Endometrial microvascular endothelial cells (primary cell): ENCODE results near the gene SLC48A1. TPM values are rescaled to one million over a fixed set of nuclear protein-coding genes. Genes with fewer than 3 reads are reported as not detected.

Source experiments
- in situ Hi-C: cut with HindIII; loops from 2 replicates; pipeline ENCODE4 v1.10.0; 2017; ENCODE audit warnings: low sequenced_read_pairs, low pct_unique_long_range_greater_than_20kb; ENCODE audit errors: inconsistent ontology term
- total RNA-seq: library from RNA; depleted of rRNA; stranded (reverse); fragments of >200 nt; gene quantifications from one replicate; pipeline ENCODE4 v1.2.3, GENCODE V29; 2015; ENCODE audit errors: inconsistent ontology term

The SLC48A1 gene
- total RNA-seq, 1 donor from 2014 or later, result 18.5 TPM

DNA sequence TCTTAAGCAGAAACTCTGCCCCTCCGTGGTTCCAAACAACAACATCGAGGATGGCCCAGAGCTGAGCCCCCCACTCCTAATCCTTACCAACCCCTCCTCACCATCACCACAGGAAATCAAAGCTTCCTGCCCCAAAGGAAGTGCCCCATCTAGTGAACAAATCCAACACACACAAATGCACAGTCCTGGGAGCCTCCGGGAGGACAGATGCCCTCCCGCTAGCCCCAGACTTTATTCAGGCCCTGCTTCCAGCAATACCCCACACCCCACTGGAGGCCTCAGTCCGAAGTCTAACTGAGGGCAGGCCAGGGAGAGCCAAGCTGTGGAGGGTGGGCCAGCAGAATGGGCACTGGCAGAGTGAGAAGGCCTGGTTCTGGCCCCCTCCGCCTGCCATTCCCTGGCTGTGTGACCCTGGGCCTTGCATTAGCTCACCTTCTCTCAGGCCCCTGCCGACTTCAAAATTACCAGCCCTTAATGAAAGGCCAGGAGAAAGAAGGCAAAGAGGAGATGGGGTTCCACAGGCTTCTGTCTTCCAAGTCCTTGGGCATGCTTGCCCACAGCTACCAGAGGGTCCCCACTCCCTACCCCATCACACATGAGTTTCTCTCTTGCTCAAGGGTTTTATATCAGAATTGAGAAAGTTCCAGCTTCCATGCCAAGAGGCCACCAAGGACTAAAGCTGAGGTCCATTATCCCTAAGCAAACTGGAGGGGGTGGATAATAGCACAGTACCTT is 44.4 kb downstream of the SLC48A1 start:
- in situ Hi-C loops, result no loop called here

DNA sequence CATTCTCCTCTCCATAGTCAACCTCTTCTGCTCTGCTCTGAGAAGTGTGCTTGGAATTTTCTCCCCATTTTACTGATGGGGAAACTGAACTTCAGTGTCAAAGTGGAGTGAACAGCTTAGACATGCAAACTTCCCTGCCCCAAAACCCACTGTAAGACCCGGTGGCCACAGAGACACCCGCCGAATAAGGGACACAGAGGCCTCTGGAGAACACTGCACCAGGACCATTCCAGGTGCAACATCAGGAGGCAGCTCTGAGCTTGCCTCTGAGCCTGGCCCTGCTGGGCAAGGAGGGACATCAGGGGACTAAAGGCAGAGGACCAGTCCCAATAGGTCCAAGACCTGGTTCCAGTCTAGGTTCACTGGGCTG is 45.0 kb downstream of the SLC48A1 start:
- in situ Hi-C loops, result no loop called here

DNA sequence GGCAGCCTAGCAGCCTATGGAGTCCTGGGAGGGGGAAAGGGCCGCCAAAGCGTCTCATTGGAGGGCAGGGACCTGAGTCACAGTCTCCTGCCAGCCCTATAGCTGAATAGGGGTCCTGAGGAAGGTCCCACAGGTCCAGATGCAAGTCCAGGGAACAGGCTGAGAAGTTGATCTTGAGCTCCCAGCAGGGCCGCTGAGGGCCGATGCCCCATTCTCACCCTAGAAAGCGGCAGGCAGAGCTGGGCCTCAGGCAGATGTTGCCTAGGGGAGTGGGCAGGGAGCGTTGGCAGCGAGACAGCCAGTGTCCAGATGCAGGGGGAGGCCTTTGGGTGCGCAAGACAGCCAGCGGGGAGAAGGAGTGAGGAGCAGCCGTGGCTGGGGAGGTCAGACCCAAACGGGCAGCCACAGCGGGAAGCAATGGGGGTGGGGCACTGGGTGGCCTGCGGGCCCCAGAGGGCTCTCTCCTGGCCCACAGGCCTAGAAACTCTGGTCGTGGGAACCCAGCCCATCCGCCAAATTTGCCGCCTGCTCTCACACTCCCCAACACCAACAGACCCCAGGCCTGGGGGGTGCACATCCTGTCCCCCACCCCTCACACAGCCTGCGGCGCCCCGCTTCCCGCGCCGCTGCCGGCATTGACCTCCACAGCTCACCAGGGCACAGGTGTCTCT is 45.6 kb downstream of the SLC48A1 start:
- in situ Hi-C loops, result no loop called here

DNA sequence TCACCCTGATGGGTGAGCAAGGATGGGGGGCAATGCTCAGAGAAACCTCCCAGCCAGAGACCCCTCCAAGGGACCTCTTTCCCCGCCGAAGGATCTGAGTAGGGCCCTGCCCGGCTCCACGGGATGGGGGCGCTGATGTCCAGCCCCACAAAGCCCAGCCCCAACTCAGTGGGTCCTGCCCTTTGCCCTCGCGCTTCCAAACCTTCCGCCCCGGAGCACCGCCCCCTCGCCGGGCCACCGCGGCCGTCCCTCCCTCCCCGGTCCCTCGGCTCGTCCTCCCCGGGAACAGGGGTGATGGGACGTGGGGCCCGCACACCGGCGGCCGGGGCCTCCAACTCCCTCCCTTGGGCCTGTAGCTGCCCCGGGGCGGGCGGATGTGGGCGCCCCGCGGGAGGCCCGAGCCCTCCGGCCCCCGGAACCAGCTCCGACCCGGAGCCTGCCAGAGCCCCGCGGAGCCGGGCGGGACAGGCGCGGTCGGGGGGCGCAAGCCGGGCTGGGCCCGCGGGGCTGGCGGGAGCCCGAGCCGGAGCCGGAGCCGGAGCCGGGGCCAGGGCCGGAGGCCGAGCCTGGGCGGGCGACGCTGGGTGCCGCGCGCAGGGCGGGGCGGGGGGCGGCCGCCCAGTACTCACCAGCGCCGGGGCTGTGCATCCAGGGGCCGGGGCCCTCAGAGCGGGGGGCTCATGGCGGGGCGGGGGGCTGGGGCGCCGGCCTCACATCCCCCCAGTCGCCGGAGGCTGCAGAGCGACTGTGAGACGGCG is 46.3 kb downstream of the SLC48A1 start:
- in situ Hi-C loops, result no loop called here

DNA sequence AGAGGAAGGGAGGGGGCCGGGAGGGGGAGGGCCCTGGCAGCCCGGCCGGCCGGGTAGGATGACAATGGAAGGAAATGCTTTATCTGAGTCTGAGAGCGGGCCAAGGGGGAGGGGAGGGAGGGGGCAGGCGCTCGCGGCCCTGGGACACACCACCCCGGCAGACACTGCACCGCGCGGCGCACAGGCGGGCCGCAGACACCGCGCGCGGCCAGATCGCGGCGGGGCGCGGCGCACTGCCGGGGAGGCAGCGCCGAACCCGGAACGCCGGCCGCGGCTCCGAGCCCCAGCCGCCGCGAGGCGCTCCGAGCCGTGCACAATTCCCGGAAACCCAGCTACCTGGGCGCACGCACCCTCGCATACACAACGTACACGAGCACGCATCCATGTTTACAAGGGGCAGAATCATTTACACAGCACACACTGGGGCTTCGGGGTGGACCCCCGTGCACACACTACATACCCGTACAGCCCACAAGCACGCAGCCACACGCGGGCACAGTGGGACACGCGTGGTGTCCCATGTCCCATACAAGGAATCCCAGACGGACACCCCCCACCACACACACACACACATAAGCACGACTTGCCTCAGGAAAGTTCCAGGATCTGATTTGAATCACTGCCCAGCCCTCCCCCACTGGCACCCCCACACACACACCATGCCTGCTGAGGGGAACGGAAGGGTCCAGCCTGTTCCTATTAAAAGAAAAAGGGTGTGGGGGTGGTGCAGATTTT is 47.0 kb downstream of the SLC48A1 start, which contains the start of gene HDAC7:
HDAC7 (minus strand) TSS at position 8 of the 735 bp plus-strand sequence. CDS start 118 bp downstream, outside the sequence.
- in situ Hi-C loops, result no loop called here

DNA sequence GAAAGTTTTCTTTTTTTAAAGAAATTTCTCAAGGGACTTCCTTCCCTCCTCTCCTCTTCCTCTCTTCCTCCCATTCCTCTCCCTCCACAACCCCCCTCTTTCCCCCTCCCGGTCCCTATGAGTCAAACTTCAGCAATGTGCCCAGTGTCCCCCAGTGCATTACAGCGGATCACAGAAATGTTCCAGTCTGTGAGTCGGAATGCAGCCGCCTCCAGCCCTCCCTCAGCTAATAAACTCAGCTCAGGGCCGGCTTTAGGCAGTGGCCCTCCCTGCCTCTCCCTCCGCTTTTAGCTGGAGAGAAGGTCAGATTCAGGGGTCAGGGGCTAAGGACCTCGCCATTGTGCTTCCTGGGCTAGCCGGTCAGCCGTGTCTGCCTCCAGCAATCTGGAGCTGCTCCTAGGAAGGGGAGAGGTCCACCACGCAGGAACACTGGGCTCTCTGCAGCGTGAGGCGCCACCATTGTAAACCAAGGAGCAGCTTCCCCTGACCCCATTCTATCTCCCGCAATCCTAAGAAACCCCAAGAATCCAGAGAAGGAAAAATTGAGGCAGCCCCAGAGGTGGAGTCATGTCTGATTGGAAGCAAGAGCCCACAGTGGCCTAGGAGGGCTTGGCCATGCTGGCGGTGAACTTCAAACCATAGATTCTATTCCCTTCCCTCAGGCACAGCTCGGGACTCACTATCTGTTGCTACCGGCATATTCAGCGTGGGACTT is 47.8 kb downstream of the SLC48A1 start:
- in situ Hi-C loops, result no loop called here

DNA sequence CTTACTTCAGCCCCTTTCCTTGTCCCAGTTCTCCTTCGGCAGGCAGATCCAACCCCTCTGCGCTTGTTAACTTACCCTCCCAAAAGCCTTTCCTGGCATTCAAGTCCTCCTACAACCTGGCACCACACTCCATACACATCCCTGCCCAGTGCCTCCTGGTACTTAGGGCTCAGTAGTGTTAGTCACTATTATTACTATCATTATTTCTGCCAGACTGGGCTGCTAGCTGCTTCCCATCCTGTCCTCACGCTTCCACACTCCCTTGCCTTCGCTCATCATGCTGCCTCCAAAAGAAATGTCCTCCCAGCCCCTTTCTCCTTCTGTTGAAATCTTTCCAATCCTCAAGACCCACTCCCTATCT is 48.3 kb downstream of the SLC48A1 start:
- in situ Hi-C loops, result no loop called here

DNA sequence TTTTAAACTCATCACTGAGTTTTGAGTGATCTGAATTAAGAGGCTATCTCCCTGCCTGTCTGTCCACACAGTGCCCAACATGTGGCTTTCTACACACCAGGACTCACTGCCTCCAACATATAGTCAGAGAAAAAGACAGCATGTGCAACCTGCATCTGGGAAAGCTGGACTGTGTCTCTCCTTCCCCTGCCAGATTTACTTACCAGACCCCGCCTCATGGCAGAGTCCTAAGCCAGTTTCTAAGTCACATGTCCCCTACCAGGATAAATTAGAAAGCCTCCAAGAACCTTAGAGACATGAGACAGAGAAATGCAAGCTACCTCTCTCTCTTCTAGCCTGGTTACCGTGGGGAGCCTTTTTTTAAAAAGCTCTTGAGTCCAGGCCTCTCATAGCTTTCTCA is 49.4 kb downstream of the SLC48A1 start:
- in situ Hi-C loops, result no loop called here

DNA sequence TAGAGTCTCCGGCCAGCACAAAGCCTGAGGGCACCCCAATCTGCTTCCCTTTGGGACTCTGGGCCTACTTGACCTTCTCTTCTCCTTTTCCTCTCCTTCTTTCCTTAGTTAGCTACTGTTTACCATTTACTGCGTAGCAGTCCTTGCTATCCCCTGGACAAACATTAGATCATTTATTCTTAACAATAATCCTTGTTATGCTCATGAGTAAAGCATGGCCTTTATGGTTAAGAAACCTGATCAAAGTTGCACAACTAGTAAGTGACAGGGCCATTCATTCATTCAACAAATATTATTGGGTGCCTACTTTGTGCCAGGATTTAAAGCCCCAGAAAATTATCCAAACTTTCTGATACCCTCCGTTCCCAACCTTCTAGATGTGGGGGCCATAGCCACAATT is 49.8 kb downstream of the SLC48A1 start:
- in situ Hi-C loops, result no loop called here

DNA sequence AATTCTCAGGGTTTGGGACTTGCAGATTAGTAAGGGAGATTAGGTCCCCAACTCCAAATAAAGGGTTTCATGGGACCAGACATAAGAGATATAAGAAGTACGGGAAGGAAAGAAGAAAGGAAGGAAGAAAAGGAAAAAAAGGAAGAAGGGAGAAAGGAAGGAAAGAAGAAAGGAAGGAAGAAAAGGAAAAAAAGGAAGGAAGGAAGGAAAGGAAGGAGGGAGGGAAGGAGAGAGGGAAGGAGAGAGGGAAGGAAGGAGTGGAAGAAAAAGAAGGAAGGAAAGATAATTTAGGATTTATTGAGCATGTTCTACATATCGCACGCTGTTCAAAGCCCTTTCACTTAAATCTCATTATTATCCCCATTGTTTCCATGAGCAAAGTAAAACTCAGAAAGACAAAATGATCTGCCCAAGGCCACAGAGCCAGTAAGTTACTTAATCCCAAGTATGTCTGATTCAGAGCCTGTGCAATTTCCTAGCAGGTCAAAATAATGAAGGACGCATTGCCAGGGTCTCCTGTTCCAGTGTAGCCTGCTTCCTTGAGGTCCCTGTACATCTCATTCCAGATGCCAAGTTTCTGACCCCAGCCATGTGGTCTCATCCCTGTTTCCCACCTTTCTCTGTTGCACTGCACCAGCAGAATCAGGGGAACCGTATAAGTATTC is 50.5 kb downstream of the SLC48A1 start:
- in situ Hi-C loops, result no loop called here

DNA sequence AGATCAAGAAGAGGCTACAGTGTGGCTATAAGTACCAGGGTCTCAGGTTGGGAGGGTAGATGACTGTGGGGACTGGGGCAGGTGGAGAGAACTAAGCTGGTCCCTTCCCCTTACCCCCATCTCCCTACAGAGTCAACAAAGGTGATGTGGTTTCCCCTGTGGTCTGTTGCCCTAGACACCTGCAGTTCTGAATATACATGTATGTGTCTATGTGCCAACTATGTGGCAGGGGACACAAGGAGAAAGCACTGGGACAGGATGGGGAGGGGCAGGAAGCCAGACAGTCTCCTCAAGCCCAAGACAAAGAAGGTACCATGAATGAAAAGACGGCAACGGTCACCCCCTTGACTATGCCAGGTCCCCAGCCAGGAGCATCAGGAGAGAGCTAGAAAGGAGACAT is 51.2 kb downstream of the SLC48A1 start:
- in situ Hi-C loops, result no loop called here

DNA sequence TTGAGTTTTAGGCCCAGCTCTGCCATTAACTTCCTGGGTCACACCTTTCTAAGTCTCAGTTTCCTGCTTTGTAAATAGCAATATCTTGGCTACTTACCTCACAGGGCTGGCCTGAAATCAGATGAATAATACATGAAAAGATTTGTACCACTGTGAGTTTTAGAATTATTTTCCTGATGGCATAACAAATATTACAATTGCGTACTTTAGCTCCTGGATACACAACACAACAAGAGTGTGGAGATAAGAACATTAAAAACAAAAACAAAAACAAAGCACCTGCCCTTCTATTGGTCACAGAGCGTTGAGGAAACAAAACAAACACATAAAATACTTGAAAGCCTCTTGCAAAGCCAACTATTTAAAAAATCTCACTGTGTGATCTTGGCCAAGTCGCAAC is 51.6 kb downstream of the SLC48A1 start:
- in situ Hi-C loops, result no loop called here

DNA sequence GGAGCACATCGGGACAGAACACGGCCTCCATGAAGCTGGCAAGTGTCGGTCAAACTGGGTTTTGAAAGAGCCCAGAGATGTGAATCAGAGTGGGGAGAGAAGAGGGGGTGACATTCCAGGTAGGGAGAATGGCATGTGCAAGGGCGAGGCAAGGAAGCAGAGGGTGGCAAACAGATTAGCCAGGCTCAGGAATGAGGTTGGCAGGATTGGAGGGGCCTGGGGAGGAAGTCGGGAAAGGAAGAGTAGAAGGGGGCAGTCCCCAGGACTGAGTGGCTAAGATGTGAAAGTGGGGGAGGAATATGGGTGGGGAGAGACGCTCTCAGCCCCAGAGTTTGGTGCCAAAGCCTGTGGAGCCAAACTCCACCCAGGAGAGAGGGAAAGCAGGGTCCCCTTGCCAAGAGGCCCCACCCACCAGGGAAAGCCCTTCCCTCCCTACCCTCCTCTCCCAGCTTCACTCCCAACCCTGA is 52.2 kb downstream of the SLC48A1 start:
- in situ Hi-C loops, result no loop called here

DNA sequence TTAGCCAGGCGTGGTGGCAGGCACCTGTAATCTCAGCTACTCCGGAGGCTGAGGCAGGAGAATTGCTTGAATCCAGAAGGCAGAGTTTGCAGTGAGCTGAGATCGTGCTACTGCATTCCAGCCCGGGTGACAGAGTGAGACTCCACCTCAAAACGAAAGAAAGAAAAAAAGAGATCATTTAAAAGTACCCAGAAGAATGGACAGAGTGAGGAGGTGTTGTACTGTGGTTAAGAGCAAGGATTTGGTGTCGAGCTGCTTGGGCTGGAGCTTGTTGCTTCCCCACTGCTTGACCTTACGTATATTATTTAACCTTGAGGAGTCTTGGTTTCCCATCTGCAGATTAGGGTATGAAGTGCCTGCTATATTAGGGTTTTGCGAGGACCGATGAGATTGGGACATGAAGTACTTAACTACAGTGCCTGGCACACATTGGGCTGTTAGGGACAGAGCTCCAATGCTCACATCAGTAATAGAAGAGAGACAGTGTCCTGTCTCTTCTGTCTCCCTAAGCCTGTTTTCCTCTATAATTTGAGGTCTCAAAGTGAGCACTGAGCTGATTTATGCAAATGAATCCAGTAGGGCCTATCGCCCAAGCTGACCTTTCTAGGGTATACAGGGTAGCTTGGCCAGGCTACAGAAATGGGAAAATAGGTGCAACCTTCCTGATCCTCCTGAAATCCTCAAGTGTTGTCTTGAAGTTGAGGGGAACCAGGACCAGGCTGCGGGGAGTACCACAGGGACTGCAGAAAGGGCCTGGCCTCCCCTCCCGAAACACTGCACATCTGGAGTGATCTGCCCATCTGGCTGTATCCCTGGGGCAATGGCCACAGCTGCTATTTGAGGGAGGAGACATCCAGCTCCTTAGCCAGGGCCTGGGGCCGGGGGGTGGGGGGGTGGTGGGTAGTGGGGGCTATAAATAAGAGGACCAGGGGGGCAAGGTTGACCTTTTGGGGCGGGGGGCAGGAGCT is 55.3 kb downstream of the SLC48A1 start:
- in situ Hi-C loops, result no loop called here

DNA sequence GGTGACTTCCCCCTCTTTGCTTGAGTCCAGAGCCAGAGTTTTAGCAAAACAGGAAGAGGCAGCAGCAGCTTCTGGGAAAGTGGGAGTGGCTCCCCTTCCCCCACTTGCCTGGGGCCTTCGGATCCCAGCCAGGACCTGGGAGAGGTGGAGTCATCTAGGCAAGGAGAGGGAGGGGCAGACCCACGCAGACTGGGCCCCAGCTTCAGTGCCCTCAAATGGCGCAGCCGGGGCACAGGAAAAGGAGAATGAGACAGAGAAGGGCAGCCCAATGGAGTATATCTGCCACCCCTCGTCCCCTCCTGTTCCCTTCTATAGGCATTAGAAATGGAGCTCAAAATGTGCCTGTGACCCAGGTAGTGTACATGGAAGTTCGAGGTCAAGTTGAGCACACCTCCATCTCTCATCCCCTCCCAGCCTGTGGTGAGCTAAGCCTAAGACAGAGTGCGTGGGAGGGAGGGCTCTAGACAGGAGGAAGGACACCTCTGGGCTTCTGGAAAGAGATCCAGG is 56.0 kb downstream of the SLC48A1 start:
- in situ Hi-C loops, result no loop called here

DNA sequence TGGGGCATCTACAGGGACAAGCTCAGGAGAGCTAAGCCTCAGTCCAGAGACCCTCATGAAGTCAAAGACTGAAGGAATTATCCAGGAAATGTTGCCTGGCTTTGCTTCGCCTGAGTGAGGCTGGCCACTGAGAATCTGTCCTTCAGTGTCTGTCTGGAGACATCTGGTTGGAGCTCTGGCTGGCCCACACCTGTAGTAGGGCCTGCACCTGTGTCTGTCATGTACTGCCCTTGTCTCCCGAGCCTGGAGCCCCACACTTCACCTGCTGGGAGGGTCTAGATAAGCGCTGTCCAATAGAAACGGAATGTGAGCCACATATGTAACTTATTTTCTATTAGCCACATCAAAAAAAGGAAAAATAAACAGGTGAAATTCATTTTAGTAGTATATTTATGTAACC is 56.5 kb downstream of the SLC48A1 start:
- in situ Hi-C loops, result no loop called here
